K562 treated with DMSO at 1 percent for 4 hours (cell line): ENCODE results near the gene STK32A. TPM values are rescaled to one million over a fixed set of nuclear protein-coding genes. Genes with fewer than 3 reads are reported as not detected.

Experiments used
- total RNA-seq: library from RNA; unstranded; fragments of 300-600 nt; gene quantifications from 2 replicates; pipeline ENCODE4 v1.2.3, GENCODE V29; 2022; ENCODE audit not compliant: insufficient read depth

Gene STK32A
- total RNA-seq, result not detected in 2 replicates

DNA sequence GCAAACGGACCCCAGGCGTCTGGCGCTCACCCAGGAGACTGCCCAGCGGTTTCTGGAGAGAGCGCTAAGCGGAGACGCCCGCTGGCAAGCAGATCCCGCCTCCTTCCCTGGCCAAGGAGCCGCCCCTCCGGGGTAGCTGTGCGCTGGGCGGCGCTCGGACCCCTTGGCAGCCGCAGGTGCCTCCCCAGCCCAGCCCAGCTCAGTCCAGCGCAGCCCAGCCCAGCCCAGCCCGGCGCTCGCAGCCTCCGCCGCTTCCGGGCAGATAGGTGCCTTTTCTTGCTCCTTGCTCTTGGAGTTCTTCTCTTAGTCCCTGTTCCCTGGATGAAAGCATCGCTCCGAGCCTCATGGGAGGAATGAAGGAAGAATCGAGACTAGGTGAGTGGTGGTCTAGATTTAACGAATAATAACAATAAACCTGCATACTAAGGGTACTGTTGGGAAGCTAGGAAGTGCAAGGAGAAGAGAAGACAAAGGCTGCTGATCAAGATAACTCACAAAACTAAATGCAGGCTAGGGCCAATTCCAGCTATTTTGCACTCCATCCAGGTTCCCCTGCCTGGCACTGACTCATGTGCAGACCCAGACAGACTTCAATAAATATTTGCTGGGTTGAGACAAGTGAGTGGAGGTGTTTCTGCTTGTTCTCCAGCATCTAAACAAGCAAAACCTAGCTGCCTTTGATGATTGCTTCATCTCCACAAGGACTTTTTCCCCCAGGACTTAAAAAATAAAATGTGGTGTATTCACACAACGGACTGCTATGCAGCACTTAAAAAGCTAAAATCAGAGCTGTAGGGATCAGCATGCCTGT, at the start of gene STK32A:
TSS of gene STK32A (plus strand) at position 202 of the 811 bp plus-strand sequence. CDS start 4,609 bp downstream, outside the sequence.

